BE2C (cell line): ENCODE data around the gene MRPL48.
A peak's percentile ranks its signal among the peaks of the same experiment; 100 is the strongest.
"Not testable (repeated sequence)": the region's sequence is repeated elsewhere in the genome, so short reads cannot be mapped to it uniquely, and the experiment has no call there.

Experiments
- DNase-seq: peaks from one replicate; pipeline ENCODE4 v3.0.0-alpha.2; 2020
- H3K27me3 ChIP-seq: fragments of 250-450 bp; sonication (Bioruptor Pico); 2 replicates; pipeline ENCODE4 v1.5.1; 2020; ENCODE audit warnings: mild to moderate bottlenecking
- H3K36me3 ChIP-seq: fragments of 250-450 bp; sonication (Bioruptor Pico); 2 replicates; pipeline ENCODE4 v1.5.1; 2020; ENCODE audit warnings: mild to moderate bottlenecking
- H3K4me1 ChIP-seq: fragments of 250-450 bp; sonication (Bioruptor Pico); 2 replicates; pipeline ENCODE4 v1.5.1; 2020
- H3K4me3 ChIP-seq: 2 replicates; pipeline ENCODE4 v1.5.1; 2011; ENCODE audit warnings: low read depth, low read length
- H3K9me3 ChIP-seq: fragments of 250-450 bp; sonication (Bioruptor Pico); 2 replicates; pipeline ENCODE4 v1.5.1; 2020
- TF ChIP-seq, protein P1 (sequence below): IDR thresholded peaks from 2 replicates; pipeline ENCODE4 v1.5.1; 2012; ENCODE audit warnings: mild to moderate bottlenecking, low read depth, low read length

The MRPL48 gene

GRCh38 chr11:73783483-73784020, 4.1 kb upstream of the MRPL48 start:
- H3K4me1 ChIP-seq, result peaks cover 6% of the 10 kb centered on the region
- TF ChIP-seq, protein P1, sequence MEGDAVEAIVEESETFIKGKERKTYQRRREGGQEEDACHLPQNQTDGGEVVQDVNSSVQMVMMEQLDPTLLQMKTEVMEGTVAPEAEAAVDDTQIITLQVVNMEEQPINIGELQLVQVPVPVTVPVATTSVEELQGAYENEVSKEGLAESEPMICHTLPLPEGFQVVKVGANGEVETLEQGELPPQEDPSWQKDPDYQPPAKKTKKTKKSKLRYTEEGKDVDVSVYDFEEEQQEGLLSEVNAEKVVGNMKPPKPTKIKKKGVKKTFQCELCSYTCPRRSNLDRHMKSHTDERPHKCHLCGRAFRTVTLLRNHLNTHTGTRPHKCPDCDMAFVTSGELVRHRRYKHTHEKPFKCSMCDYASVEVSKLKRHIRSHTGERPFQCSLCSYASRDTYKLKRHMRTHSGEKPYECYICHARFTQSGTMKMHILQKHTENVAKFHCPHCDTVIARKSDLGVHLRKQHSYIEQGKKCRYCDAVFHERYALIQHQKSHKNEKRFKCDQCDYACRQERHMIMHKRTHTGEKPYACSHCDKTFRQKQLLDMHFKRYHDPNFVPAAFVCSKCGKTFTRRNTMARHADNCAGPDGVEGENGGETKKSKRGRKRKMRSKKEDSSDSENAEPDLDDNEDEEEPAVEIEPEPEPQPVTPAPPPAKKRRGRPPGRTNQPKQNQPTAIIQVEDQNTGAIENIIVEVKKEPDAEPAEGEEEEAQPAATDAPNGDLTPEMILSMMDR, result no peak
- no peak for DNase-seq
- H3K27me3 ChIP-seq, result no peaks in the 10 kb centered on the region
- H3K36me3 ChIP-seq, result no peaks in the 10 kb centered on the region
- no peaks in the 10 kb centered on the region for H3K9me3 ChIP-seq
- no peak overlapping the region for H3K4me3 ChIP-seq

GRCh38 chr11:73784080-73784634, 3.5 kb upstream of the MRPL48 start:
- H3K27me3 ChIP-seq, result no peaks in the 10 kb centered on the region
- peaks cover 6% of the 10 kb centered on the region for H3K4me1 ChIP-seq
- no peak overlapping the region for H3K4me3 ChIP-seq
- H3K9me3 ChIP-seq, result no peaks in the 10 kb centered on the region
- no peak for DNase-seq
- TF ChIP-seq, protein P1, result no peak
- H3K36me3 ChIP-seq, result no peaks in the 10 kb centered on the region

DNA sequence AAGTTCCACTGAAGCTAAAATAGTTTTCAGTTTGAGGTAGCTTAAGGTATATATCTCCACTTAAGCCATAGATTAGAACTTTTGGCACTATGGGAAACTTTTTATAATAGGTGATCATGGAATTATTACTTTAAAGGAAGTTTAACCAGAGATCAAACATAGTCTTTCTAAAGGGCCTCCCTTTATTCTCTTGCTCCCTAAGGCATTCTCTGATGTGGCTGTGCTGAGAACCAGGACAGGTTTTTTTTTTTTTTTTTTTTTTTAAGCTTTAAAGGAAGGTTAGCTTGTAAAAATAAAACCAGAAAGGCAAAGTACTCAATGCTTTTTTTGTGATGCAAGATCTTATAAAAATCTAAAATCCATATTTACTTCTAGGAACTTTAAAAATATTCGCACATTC, 2.9 kb upstream of the MRPL48 start:
- no peaks in the 10 kb centered on the region; the same call in 1 of the 2 replicates for H3K36me3 ChIP-seq
- TF ChIP-seq, protein P1, result no peak
- H3K9me3 ChIP-seq, result no peaks in the 10 kb centered on the region
- no peak for DNase-seq
- H3K4me3 ChIP-seq, result no peak overlapping the region
- no peaks in the 10 kb centered on the region for H3K27me3 ChIP-seq
- peaks cover 6% of the 10 kb centered on the region for H3K4me1 ChIP-seq

DNA sequence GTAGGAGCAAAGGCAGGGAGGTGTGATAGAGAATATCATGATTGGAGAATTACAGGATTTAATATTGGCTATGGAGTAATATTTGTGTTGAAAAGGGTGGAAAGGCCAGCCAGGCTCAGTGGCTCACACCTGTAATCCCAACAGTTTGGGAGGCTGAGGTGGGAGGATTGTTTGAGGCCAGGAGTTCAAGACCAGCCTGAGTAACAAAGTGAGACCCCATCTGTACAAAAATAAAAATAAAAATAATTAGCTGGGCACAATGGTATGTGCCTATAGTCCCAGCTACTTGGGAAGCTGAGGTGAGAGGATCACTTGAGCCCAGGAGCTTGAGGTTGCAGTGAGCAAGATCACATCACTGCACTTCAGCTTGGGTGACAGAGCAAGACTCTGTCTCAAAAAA, 2.2 kb upstream of the MRPL48 start:
- H3K9me3 ChIP-seq, H3K36me3 ChIP-seq, H3K27me3 ChIP-seq, H3K4me3 ChIP-seq, DNase-seq, H3K4me1 ChIP-seq: not testable (repeated sequence)

DNA sequence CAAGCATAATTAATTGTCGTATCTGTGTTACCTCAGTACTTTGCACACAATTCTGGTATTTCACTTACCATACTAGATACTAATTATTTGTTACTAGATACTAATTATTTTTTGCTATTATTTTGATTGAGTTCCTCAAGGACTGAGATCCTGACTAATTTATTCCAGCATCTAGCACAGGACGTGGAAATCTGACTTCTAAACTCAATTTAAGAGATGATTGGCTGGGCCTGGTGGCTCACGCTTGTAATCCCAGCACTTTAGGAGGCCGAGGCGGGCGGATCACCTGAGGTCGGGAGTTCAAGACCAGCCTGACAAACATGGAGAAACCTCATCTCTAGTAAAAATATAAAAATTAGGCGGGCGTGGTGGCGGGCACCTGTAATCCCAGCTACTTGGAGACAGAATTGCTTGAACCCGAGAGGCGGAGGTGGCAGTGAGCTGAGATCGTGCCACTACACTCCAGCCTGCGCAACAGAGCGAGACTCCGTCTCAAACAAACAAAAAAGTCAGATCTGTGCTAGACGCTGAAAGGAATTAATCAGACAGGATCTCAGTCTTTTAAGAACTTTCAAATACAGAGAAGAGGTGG, 527 bp upstream of the MRPL48 start:
- TF ChIP-seq, protein P1, result no peak
- Histone ChIP-seq H3K36me3 (peaks cover 4% of the 10 kb centered on the region), H3K27me3 (no peaks in the 10 kb centered on the region), H3K4me1 (no peaks in the 10 kb centered on the region), H3K9me3 (no peaks in the 10 kb centered on the region), H3K4me3 (peak overlapping the region; percentile 74)
- no peak for DNase-seq

GRCh38 chr11:73789279-73789670, 1.6 kb downstream of the MRPL48 start:
- TF ChIP-seq, protein P1, result no peak
- H3K36me3 ChIP-seq, result peaks cover 14% of the 10 kb centered on the region
- H3K27me3 ChIP-seq, result no peaks in the 10 kb centered on the region
- H3K4me3 ChIP-seq, result peak overlapping the region; percentile 74
- DNase-seq, result no peak
- no peaks in the 10 kb centered on the region for H3K9me3 ChIP-seq
- H3K4me1 ChIP-seq, result no peaks in the 10 kb centered on the region
